ENCODE data around the gene PWWP2A.
A peak's percentile ranks its signal among the peaks of the same experiment; 100 is the strongest.

DNA sequence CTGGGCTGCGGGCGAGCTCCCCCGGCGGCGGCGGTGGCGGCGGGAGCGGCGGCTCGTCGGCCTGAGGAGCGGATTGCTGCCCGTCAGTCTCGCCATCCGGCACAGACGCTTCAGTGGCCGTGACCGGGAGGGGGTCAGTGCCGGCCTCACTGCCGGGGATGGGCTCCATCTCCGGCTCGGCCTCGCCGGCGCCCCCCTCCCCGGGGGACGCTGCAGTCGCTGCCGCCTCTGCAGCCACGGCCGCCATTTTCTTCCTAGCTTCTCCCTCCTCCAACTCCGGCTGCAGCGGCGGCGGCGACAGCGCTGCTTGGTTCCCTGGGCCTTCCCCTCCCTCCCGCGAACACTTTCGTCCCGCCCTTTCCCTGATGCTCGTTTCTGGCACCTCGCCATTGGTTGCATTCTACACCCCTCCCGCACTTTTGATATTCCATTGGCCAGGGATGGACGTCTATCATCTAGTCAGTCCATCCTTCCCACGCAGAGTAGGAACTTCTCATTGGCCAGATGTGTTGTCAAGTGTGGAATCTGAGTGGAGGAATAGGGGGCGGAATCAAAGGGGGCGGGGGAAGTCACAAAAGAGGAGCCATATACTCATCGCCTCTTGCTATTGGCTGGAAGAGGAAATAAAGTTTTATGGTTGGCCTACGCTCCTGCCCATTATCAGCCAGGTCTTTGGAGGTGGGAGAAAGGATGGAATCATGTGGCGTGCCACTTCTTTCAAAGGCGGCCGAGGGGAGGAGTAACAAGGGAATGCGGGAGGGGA, at the start of gene PWWP2A:
- TF ChIP-seq POLR2AphosphoS5 (IDR thresholded peaks at IDR 0.05; ENCODE audit: borderline replicate concordance, low read depth, low read length) (peak; percentile 86), EZH2 (IDR thresholded peaks at IDR 0.05) (no peak), FOXP2 (optimal IDR thresholded peaks at IDR 0.05; ENCODE audit: control extremely low read depth, extremely low read length, insufficient read depth) (peak; percentile 92)

All from SK-N-MC (cell line).